Measurements from ENCODE around the gene PGAP2.
A peak's percentile ranks its signal among the peaks of the same experiment; 100 is the strongest.
"Not testable (repeated sequence)": the region's sequence is repeated elsewhere in the genome, so short reads cannot be mapped to it uniquely, and the experiment has no call there.

PGAP2 gene

DNA sequence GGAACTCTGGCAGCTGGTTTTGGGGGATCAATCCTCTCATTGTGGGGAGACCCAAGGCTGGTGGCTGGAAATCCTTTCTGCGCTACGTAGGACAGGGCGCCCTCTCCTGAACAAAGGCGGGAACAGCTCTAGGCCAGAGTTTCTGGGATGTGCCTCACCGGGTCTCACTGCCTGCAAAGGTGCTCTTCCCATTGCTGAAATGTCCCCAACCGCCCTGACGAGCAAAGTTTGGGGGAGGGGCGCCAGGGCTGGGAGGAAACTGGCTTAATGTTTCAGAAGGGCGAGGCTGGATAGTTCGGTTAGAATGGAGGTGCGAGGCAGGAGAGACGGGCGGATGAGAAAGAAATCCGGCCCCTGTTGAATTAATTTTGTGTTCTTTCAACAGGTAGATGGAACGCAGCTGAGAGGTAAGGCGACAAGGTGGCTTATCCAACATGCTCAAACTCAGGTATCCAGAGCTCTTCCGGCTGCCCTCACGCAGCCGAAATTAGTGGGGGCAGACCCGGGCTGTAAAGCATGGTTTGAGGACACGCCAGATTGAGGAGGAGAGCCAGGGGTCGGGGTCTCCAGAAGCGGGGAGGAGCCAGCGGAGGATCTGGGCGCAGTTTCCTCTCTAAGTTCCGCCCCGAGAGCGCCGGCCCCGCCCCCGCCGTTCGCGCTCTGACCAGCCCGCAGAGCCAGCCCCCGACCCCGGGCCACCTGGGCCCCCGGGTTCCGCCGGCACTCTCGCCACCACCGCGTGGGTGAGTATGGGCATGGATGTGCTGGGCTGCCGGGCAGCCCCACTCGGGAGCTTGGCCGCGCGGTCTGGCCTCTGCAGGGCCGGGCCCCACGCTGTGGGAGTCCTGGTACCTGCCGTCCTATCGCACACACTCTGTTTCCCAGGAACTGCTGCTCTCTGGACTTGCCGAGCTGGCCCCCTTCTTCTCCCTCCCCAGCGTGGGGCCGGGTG, at the start of gene PGAP2:
Gene PGAP2, plus strand, starts transcription at position 652 of the 952 bp plus-strand sequence. CDS start 2,700 bp downstream, outside the sequence.
- DNase-seq, result peak in 29 of 51 donors; percentile 10 to 62 (median 36)

DNA sequence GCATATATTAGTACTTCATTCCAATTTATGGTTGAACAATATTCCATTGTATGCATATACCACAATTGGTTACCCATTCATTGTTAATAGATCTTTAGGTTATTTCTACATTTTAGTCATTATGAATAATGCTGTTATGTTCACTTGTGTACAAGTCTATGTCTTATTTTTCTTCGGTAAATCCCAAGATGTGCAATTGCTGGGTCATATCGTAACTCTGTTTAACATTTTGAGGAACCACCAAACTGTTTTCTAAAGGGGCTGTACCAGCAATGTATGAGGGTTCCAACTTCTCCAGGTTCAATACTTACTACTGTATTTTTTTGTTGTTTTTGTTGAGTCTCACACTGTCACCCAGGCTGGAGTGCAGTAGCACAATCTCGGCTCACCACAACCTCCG, 44.1 kb upstream of the PGAP2 start:
- no peak for DNase-seq

DNA sequence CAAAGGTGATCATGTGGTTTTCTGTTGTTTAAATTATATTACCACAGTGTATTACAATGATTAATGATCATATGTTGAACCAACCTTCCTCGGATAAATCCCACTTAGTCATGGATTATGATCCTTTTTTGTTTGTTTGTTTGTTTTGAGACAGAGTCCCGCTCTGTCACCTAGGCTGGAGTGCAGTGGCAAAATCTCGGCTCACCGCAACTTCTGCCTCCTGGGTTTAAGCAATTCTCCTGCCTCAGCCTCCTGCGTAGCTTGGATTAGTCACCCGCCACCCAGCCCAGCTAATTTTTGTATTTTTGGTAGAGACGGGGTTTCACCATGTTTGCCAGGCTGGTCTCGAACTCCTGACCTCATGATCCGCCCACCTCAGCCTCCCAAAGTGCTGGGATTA, 41.5 kb upstream of the PGAP2 start:
- not testable (repeated sequence) for DNase-seq

DNA sequence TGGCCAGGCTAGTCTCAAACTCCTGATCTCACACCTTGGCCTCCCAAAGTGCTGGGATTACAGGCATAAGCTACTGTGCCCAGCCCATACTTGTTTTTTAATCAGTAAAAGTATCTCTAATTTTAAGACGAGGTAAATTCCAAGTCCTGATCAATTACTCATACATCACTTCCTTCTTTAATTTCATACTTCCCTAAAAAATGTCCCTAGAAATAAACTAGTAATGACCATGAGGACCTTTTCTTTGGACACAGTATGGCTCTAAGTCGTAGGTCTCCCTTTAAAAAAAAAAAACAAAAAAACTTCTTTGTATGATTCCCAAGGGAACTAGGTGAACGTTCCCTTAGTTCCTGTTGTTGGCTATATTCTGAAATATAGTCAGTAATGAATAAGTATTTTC, 40.8 kb upstream of the PGAP2 start:
- no peak for DNase-seq

DNA sequence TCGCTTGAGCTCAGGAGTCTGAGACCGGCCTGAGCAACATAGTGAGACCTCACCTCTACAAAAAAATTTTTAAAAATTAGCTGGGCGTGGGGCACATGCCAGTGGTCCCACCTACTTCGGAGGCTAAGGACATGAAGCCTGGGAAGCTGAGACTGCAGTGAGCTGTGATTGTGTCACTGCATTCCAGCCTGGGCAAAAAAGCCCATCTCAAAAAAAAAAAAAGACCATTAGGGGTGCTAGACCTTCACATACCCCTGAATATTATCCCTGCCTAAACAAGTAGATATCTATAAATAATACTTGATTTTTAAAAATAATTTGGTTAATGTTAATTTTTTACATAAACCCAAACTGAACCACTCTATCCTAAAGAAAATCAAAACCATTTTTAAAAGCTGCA, 35.2 kb upstream of the PGAP2 start:
- no peak for DNase-seq

DNA sequence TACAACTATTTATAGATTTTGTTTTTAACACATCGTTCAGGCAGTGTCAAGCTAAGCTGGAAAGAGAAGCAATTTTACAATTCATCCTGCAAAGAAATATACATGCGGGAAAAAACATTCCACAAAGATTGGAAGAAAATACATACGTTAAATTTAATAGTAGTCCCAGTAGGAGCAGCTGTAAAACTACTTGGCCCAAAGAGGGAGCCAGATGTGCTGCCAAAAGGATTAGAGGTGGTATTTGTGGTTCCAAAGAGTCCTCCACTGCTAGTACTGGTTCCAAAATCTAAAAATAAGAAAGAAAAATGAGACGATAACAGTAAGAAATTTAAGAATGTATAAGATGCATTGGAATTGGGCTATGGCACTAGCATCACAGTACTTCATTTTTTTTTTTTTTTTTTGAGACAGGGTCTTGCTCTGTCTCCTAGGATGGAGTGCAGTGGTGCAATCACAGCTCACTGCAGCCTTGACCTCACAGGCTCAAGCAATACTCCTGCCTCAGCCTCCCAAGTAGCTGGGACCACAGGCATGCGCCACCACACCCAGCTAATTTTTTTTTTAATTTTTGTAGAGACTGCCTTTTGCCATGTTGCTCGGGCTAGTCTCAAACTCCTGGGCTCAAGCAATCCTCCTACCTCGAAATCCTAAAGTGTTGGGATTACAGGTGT, 32.5 kb upstream of the PGAP2 start:
- no peak for DNase-seq

DNA sequence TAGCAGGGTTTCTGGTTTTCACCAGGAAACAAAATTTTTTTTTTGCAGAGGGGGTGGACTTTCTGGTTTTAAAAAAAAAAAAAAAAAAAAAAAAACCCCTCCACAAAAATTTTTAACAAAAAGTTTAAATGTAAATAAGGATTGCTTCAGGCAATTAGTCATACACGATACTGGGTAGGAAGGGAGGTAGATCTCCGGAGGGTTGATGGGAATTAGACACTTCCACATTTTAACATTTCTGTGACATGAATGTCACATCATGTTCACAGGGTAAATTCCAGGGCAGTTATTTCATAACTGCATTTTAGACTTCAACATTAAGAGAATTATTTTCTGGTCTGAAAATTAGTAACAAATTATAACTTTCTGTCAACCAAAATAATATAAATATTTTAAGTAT, 26.9 kb upstream of the PGAP2 start:
- no peak for DNase-seq

DNA sequence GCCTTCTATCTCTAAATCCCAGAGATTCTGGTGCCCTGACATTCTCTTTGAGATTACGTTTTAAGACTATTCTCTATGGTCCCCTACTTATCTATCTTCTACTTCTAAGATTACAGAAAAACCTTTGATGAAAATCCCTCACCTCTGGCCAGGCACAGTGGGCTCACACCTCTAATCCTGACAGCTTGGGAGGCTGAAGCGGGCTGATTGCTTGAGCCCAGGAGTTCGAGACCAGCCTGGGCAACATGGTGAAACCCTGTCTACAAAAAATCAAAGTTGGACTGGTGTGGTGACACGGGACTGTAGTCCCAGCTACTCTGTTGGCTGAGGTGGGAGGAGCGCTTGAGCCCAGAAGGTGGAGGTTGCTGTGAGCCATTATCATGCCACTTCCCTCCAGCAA, 25.4 kb upstream of the PGAP2 start:
- DNase-seq, result no peak

DNA sequence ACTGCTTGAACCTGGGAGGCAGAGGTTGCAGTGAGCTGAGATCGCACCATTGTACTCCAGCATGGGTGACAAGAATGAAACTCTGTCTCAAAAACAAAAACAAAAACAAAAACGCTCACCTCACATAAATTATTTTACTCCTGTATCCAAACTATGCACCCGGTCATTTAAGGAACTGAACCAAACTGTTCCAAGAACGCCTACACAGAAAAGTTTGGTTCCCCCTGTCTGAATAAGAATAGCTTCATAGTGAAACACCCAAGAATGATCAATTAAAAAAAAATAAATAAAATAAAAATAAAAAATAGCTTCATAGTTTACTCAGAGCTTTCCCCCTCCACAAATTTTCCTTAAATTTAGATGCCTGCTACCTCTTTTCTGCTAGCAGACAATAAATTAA, 24.7 kb upstream of the PGAP2 start:
- no peak for DNase-seq

DNA sequence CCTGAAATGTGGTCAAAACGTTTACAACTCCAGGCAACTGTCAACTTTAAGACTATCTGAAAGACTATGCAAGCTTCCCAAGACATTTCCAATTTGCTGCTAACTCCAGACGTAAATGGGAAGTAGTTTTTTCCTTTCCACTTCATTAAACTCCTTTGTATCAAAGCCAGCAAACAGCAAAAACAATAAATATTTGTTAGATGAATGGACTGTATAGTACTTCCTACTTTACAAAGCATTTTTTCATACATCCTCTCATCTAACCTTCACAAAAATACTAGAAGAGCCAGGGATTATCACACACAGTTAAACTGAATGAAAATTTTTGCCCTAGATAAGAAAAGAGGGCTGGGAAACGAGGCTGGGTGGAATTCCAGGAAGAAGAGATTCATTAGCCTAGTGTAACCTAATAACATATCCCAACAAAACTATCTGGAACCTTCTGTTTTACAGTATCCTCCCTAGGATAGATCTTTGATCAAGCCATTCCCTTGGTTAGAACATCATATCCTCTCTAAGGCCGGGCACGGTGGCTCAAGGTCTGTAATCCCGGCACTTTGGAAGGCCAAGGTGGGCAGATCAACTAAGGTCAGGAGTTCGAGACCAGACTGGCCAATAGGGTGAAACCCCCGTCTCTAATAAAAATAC, 21.5 kb upstream of the PGAP2 start:
- no peak for DNase-seq

DNA sequence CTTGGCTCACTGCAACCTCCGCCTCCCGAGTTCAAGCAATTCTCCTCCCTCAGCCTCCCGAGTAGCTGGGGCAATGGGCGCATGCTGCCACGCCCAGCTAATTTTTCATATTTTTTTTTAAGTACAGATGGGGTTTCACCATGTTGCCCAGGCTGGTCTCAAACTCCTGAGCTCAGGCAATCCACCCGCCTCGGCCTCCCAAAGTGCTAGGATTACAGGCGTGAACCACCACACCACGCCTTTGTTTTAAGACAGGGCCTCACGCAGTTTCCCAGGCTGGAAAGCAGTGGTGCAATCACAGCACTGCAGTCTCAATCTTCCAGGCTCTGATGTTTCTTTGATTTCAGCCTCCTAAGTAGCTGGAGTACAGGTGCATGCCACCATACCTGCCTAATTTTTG, 14.0 kb upstream of the PGAP2 start:
- not testable (repeated sequence) for DNase-seq

DNA sequence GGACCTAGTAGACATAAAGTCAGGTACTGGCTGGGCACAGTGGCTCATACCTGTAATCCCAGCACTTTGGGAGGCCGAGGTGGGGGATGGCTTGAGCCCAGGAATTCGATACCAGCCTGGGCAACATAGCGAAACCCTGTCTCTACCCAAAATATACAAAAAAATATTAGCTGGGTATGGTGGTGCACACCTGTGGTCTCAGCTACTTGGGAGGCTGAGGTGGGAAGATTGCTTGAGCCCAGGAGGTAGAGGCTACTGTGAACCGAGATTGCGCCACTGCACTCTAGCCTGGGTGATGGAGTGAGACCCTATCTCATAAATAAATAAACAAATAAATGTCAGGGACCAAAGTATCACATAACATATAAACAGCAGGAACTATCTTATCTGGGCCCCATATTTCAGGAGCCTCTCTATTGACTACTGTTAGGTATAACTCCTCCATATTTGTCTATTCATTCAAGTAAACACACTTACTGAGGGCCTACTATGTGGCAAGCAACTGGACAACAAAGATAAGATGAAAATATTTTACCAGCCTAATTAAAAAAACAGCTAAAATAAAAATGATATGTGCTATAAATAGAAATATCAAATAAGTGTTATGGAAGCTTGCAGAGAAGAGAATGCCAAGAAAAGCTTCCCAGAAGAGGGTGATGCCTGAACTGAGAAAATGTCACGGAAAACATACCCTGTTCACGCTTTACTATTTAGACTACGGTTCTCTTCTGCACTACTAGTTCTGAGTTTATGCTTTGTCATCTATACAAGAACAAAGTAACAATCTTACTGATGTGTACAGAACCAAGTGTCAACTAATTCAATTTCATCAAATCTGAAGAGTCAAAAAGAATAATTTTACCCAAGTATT, 13.0 kb upstream of the PGAP2 start:
- DNase-seq, result no peak

DNA sequence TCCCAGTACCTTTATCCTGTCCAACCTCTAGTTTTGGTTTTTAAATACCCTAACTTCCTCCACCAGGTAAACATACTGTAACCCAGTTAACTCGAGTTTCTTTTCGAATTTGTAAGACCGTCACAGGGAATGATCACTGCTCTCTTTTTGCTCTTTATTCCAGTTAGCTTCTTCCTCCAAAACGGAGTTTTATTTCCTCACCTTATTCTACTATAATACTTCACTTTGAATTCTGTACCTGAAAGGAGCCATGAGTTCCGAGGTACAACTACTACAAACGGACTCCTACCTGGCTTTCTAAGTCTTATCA, 12.4 kb upstream of the PGAP2 start:
- DNase-seq, result no peak

DNA sequence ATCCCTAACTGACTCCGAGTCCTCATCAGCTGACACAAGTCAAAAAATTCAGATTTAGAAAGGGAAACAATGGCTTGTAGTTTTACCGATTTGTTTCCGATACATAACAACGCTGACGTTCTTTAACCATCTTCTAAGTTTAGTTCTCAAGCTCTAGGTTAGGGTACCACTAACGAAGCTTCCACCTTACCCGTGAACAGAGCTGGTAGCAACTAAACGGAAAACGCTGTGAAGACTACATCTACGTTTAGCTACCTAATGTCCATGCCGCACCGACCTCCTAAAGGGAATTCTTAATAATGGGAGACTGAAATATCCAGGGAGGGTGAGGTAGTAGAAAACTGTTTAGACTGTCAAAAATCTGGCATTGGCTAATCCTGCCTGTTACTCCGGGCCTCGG, 12.0 kb upstream of the PGAP2 start:
- no peak for DNase-seq

DNA sequence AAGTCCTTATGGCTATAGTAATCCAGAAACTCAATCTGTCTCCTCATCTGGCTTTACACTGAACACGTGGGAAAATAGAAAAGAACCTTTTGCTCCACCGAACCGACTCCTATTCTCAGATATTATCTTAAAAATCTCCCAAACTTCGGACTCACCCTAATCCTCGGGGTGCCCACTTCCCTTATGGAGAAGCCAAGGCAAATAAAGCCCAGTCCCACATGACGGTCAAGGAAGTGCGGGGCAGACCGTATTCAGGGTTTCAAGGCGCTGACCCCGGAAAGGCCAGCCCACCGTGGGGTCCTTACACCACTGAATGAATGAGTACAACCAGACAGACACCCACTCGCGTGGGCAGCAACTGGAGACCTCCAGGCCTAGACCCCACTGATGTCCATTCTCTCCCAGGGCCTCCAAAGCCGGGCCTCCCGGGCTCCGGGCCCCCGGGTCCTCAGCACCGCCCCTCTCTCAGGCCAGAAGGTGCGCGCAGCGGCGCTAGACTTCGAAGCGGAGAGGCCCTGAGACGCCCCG, 11.5 kb upstream of the PGAP2 start:
- peak in 7 of 51 donors; percentile 28 to 73 (median 49) for DNase-seq

DNA sequence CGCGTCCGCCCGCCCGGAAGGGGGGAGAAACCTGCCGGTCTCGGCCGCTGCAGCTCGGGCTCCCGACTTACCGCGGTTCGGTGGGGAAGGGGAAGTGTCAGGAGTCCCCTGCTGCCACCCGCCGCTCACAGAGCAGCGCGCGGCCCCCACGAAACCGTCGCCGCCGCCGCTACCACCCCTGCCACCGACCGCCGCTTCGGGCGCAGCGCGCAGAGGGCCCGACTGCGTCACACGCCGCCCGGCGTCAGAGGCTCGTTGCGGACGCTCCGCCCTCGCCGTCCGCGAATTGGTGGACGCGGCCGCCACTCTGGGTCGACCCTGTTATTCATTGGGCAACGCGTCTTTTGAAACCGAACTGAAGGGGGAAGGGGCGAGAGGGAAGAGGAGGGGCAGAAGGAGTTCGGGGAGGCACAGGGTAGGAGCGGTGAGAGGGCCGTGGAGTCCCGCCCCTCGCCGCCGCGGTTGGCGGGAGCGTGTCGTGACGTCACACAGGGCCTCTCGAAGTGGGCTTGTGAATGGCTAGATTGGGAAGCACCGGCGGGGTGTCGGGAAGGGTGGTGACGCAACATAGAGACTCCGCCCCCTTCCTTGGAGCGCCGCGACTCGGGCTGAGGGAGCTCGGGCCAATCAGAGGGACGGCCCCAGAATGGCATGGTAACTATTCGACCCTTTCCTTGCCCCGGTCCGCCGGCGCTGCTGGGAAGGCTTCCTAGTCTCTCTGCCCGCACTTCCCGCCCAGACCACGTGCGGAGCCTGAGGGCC, 10.8 kb upstream of the PGAP2 start, which contains the start of gene NUP98:
Gene NUP98, minus strand, starts transcription at position 226 of the 762 bp plus-strand sequence. CDS start 15,437 bp downstream, outside the sequence.
- DNase-seq, result peak; percentile 82 to 100 (median 99)

DNA sequence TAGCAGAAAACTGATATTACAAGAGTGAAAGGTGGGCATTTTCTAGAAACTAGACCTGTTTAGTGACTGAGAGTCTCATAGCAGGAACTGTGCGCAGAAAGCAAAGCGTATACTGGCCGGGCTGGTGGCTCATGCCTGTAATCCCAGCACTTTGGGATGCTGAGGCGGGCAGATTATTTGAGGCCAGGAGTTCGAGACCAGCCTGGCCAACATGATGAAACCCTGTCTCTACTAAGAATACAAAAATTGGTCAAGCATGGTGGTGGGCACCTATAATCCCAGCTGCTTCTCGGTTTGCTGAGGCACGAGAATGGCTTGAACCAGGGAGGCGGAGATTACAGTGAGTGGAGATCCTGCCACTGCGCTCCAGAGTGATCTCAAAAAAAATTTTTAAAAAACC, 9.2 kb upstream of the PGAP2 start:
- no peak for DNase-seq

DNA sequence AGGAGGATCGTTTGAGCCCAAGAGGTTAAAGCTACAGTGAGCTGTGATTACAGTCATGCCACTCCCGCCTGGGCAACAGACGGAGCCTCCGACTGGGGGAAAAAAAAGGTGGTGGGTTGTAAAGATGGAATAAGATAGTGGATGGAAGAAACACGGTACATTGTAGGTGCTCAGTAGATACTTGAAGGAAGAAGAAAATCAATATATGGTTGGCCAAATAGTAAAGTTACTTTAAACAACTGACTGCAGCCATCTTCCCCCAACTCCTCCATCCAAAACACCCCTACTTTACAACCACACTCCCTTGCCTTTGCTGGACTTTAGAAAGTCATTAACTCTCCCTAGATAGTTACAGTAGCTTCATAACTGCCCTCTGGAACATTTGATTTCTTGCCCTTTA, 8.5 kb upstream of the PGAP2 start:
- no peak for DNase-seq

DNA sequence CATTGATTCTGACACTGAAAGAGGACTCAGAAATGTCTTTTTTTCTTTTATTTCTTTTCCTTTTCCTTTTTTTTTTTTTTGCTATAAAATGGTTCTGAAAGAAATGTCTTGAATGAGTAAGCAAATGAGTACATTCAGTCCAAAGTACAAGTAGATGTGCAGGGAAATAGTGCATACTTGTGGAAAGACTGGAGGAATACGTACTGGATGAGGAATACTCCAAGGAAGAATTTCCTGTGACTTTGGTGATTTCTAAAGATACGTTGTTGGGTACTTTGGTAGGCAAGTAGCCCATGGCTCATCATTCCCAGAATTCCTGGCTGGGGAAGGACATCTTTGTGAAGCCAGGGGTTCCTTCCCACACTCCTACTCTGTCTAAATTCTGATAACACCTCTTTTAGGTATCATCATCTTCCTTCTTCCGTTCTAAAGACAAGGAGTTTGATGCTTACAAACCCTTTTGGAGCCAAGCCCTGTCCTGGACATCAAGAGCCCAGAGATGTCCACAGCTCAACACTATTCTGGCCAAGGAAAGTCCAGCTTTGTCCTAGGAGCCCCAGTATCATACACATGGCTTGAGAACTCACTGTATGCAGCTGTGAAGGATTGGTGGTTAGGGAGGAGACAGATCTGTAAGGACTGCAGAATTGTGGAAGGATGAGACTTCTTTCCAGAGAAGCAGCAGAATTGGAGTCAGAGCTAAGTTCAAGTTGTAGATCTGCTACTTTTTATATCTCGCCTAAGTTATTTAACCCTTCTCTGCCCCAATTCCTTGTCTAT, 6.2 kb upstream of the PGAP2 start:
- DNase-seq, result no peak

Data from hypothalamus (tissue), 51 donors.